A673 (cell line): Measurements from ENCODE around the gene TTC28.

ENCODE experiments used
- EZH2 ChIP-seq: fragments of 200-600 bp; sonication (generic); IDR thresholded peaks from 2 replicates; pipeline ENCODE4 v1.6.1; 2017; ENCODE audit warnings: borderline replicate concordance, low read depth, mild to moderate bottlenecking, mixed read lengths, antibody characterized with exemption, low read length; ENCODE audit not compliant: poor library complexity, severe bottlenecking
- TF ChIP-seq, protein P1 (sequence below): fragments of 300-800, 200-600 bp; sonication (generic); conservative IDR thresholded peaks from 2 replicates; pipeline ENCODE4 v1.5.1; 2017; ENCODE audit warnings: low read depth, mild to moderate bottlenecking, antibody characterized with exemption, low read length, moderate library complexity, mixed read lengths

DNA sequence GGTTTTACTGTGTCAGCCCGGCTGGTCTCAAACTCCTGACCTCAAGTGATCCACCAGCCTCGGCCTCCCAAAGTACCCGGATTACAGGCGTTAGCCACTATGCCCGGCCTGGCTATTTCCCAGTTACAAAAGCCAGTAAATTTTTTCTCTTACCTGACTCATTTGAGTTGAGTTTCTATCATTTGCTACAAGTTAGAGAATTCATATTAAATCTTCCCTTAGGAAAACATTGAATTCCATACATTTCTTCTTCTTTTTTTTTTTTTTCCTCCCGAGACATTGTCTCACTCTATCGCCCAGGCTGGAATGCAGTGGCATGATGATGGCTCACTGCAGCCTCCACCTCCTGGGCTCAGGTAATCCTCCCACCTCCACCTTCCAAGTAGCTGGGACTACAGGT, 36.0 kb upstream of the TTC28 start:
- TF ChIP-seq, protein P1, sequence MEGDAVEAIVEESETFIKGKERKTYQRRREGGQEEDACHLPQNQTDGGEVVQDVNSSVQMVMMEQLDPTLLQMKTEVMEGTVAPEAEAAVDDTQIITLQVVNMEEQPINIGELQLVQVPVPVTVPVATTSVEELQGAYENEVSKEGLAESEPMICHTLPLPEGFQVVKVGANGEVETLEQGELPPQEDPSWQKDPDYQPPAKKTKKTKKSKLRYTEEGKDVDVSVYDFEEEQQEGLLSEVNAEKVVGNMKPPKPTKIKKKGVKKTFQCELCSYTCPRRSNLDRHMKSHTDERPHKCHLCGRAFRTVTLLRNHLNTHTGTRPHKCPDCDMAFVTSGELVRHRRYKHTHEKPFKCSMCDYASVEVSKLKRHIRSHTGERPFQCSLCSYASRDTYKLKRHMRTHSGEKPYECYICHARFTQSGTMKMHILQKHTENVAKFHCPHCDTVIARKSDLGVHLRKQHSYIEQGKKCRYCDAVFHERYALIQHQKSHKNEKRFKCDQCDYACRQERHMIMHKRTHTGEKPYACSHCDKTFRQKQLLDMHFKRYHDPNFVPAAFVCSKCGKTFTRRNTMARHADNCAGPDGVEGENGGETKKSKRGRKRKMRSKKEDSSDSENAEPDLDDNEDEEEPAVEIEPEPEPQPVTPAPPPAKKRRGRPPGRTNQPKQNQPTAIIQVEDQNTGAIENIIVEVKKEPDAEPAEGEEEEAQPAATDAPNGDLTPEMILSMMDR = no peak
- TF ChIP-seq EZH2 = no peak
